GM10266 (cell line): ENCODE measurements around the gene PNPLA7.

ENCODE experiments used
- DNase-seq: peaks from one replicate; pipeline ENCODE4 v3.0.0; 2012; ENCODE audit errors: extremely low spot score
- CTCF ChIP-seq: IDR thresholded peaks from 2 replicates; pipeline ENCODE4 v1.5.1; 2012; ENCODE audit warnings: mild to moderate bottlenecking, low read depth; ENCODE audit not compliant: control insufficient read depth, insufficient read depth; ENCODE audit errors: missing control alignments

The PNPLA7 gene

GRCh38 chr9:137417161-137418021, 132.8 kb downstream of the PNPLA7 start:
- DNase-seq: peak; percentile 73
- no peak for TF ChIP-seq CTCF

GRCh38 chr9:137416563-137417151, 133.5 kb downstream of the PNPLA7 start:
- no peak for DNase-seq
- TF ChIP-seq CTCF: no peak

- no peak for DNase-seq
- no peak for TF ChIP-seq CTCF
Measured at GRCh38 chr9:137416006-137416562, 134.1 kb downstream of the PNPLA7 start.

GRCh38 chr9:137415451-137415850, 134.8 kb downstream of the PNPLA7 start:
- no peak for TF ChIP-seq CTCF
- DNase-seq: no peak

- TF ChIP-seq CTCF: no peak
- DNase-seq: no peak
Measured at GRCh38 chr9:137412431-137412830, 137.8 kb downstream of the PNPLA7 start.

- no peak for TF ChIP-seq CTCF
- peak; percentile 85 for DNase-seq
Measured at GRCh38 chr9:137411645-137412380, 138.4 kb downstream of the PNPLA7 start.
